GM12873 (cell line): ENCODE measurements around the gene OGA.

Experiments
- TF ChIP-seq, protein P1 (sequence below): IDR thresholded peaks from 2 replicates; pipeline ENCODE4 v1.5.1; 2012; ENCODE audit warnings: low read depth, mild to moderate bottlenecking, moderate library complexity, low read length, control low read depth; ENCODE audit not compliant: insufficient read depth; ENCODE audit errors: missing control alignments

The OGA gene

DNA sequence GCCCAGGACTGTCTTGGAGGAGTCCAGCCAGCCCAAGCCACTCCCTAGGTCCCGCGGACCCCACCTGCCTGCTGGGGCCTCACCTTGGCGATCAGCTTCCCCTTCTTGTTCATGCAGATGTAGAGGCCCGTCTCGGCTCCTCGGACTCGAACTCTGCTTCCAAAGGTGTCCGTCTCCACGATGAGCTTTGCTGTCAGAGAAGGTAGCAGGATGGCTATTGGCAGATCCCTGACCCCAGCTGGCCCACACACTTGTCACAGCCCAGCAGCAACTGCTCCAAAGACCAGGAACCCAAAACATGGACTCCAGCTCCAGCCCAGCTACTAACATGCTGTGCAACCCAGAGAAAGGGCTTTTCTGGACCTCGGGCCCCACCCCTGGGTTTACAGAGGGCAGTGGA is 46.9 kb downstream of the OGA start:
- TF ChIP-seq, protein P1, sequence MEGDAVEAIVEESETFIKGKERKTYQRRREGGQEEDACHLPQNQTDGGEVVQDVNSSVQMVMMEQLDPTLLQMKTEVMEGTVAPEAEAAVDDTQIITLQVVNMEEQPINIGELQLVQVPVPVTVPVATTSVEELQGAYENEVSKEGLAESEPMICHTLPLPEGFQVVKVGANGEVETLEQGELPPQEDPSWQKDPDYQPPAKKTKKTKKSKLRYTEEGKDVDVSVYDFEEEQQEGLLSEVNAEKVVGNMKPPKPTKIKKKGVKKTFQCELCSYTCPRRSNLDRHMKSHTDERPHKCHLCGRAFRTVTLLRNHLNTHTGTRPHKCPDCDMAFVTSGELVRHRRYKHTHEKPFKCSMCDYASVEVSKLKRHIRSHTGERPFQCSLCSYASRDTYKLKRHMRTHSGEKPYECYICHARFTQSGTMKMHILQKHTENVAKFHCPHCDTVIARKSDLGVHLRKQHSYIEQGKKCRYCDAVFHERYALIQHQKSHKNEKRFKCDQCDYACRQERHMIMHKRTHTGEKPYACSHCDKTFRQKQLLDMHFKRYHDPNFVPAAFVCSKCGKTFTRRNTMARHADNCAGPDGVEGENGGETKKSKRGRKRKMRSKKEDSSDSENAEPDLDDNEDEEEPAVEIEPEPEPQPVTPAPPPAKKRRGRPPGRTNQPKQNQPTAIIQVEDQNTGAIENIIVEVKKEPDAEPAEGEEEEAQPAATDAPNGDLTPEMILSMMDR, result no peak

DNA sequence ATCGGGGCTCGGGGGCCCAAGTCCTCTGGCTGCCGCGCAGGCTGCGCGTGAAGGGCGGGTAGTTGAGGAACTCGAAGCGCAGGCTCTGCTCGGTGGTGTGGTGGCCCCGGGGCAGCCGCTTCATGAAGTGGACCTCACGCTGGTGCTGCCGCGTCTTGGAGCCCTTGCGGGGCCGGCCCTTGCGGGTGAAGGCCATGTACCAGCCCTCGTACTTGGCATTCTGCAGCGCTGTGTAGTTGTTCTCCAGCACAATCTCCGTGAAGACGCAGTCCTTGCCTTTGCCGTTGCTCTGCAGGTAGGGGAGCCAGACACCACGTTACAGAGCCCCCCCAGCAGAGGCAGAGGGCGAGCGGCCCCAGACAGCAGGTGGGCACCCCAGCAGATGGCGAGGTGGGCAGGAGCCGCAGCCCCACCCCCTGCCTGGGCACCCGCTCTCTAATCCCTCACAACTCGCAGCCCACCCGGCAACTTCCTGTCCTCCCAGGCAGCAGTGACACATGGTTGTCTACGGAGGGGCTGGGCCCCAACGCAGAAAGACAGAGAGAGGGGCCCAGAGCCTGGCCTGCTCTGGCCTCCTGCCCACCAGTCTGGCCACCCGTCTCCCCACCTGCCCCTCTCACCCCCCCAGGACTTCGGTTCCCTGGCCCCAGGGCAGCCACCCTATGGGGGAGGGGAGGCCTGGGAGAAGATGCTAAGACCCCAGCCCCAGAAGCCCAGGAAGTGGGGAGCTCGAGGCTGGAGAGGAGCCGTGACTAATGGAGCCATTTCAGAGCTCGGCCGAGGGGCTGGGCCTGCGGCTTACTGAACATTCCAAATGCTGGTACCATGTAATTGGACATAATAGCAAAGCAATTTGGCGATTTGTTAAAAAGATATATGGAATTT is 47.7 kb downstream of the OGA start:
- TF ChIP-seq, protein P1, result no peak

DNA sequence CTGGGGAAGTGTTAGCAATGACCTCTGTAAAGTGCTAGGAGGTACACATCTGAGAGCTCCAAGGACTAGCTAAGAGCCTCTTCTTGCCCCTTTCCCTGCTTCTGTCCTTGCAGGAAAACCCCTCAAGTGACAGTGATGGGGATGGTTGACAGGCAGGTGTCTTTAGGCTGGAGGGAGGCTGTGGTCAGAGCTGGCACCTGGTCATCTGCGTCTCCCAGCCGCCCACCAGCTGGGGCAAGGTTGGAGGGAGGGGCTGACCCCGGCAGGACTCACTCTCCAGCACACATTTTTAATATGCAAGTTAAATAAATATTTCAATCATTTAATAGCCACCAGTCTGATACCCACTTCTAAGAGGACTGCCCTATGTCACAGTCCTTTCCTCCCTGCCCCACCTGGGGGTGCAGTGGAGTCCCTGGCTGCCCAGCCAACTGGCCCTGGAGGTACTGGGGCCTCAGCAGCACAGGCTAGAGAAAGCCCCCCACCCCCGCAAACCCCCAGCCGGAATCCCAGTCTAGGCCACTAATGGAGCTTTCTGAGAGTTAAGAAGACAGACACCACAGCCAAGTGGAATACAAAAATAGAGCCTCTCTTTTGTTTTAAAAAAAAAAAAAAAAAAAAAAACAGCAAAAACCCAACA is 48.6 kb downstream of the OGA start:
- TF ChIP-seq, protein P1, result no peak

DNA sequence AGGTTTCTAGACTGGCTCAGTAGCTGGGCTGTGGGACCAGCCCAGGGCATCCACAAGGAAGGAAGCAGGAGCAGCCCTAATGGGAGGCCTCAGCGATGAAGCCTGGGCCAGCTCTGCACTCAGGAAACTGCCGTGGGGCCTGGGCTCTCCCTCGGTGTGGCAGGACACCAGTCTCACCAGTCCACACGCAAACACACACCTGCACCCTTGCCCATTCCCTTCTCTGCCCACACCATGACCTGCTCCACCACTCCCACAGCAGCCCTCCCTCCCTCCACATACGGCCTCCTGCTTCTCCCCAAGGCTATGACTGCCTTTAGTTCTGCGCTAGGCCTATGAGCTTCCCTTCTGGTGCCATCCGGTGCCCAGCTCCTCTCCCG is 49.5 kb downstream of the OGA start:
- TF ChIP-seq, protein P1, result no peak

DNA sequence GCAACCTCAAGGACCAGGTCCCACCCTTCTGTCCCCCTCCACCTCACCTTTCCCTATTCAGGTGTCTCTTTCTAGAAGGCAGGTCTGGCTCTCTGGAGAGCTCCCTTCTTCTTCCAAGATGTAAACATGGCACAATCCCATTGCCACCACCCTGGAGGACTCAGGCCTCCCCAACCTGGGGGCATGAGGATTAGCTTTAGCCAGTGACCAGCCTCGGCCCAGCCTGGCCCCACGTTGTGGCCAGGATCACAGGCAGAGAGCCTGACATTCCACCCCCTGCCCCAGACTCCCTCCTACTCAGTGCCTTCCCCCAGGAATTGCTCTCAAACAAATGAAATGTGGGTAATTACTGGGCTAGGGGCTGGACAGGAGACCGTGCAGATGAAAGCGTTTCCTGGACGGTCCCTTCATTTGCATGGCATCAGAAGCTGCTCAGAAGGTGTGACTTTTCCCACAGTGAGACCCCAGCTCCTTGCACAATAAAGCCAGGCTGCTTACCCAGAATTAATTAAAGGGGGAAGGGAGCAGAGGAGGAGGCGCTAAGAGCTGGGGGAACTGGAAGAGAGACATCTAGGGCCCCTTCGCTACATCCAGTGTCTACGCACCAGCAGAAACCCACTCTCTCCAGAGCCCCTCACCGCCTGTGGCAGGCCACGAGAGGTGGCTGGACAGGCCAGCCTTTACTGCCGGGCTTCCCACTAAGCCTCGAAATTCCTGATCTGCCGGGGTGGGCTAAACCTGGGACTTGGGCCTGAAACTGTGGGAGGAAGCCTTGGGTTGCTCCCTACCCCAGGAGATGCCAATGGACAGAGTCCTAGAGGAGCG is 50.1 kb downstream of the OGA start:
- TF ChIP-seq, protein P1, result no peak

DNA sequence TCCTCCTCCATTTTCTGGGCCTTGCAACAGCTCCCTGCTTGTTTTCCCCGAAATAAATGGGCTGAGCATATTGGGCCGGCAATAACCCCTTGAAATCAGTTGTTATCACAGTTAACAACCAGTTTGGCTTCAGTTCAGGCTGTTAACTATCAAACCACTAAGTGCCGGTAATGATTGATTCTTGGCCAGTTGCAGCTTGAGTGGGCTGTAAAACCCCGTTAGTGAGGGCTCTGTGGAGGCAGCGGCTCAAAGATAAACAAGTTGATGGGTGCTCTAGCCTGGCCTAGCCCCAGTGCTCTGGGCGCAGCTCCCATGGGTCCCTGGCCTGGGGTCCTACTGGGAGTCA is 50.7 kb downstream of the OGA start:
- TF ChIP-seq, protein P1, result no peak
